GM12874 (cell line): ENCODE data around the gene DARS1.

Source experiments
- CTCF ChIP-seq: IDR thresholded peaks from 2 replicates; pipeline ENCODE4 v1.5.1; 2011; ENCODE audit warnings: low read depth, mild to moderate bottlenecking, control low read depth, low read length, moderate library complexity; ENCODE audit not compliant: insufficient read depth

Gene DARS1

GRCh38 chr2:136021976-136022375, 36.5 kb upstream of the DARS1 start:
- TF ChIP-seq CTCF: no peak

GRCh38 chr2:136021406-136021805, 36.0 kb upstream of the DARS1 start:
- no peak for TF ChIP-seq CTCF

- no peak for TF ChIP-seq CTCF
These were observed 35.4 kb upstream of the DARS1 start for GRCh38 chr2:136020831-136021230.

GRCh38 chr2:136019825-136020224, 34.4 kb upstream of the DARS1 start:
- no peak for TF ChIP-seq CTCF

- no peak for TF ChIP-seq CTCF
These were observed 33.9 kb upstream of the DARS1 start for GRCh38 chr2:136019306-136019705.

GRCh38 chr2:136017786-136018185, 32.4 kb upstream of the DARS1 start:
- TF ChIP-seq CTCF: no peak

- TF ChIP-seq CTCF: no peak
These were observed 31.4 kb upstream of the DARS1 start for GRCh38 chr2:136016836-136017235.

GRCh38 chr2:136016427-136016826, 31.0 kb upstream of the DARS1 start:
- TF ChIP-seq CTCF: no peak
